ENCODE measurements around the gene KLHDC8B.

The KLHDC8B gene

DNA sequence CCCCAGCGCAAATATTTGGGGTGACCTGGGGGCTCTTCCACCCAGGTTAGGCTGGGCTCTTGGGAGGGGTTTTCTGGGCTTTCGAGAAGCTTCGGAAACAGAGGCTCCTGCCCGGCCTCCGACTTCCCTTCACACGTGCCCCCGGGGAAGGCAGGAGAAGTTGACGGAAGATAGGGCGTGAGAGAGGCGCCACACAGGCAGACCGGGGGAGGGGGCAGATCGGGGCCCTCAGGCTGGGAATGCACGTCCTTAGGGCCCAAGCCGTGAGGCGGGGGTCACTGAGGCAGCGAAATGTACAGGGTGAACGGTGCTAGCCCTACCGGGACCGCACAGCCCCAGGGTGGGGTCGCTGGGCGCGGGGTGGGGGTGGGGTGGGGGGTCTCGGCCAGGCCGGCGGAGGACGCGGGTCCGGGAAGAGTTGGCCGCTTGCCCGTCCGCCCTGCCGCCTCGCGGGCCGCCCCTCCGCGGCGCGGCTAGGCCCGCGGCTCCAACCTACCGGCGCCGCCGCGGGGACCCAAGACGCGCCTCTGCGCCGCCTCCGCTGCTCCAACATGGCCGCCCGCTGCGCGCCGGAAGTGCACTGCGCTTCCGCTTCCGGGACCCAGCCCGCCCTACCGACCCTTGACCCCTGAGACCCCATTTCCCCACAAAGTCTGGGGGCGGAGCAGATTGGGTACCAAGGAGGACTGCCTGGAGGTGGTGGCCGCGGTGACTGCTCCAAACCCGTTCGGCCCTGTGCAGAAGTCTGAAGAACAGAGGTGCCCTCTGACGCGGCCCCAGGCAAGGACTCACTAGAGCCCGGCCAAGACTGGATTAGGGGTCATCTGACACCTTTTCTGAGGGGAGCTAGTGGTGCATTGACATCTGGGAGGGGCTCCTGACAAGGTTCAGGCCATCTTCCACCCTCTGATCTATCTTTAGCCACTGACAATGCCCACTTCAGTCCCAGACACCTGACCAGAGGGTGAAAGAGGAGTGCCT is 5.3 kb upstream of the KLHDC8B start, which contains the start of gene CCDC71:
CCDC71 (minus strand) TSS at position 561 of the 981 bp plus-strand sequence. CDS start 2,123 bp downstream, outside the sequence.
- peak; percentile 95 for FAIRE-seq

DNA sequence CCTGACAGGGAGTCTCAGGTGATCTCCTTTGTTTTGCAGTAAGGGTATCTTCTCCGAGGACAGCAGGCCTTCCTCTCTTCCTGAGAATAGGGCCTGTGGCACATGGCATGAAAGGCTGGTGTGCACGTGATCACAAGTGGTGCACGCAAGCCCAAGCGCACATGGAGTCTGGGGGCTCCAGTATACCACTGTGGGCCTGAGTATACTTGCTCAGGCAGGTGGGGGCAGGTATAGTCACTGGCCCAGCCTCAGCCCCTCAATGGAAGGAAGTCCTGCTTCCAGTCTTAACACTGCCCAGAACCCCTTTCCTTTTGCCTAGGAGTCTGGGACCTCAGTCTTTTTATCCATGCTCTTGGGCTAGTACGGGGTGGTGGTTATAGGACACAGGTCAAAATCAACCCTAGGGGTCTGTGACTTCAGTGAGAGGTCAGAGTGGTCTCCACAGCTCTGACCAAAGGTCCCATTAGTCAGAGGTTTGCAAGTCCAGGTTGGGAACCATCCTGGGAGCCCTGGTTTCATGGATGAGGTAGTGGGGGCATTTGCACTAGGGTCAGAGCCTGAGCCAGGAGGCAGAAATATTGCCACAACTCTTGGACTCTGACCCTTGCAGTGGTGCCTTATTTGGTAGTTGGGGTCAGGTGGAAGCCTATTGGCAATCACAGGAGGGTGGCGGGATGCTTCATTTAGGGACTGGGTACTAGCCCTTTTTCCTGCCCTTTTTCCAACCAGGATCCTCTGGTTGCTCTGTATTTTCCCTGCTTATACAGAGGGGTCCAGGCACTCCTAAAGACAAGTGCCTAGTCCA is 4.4 kb upstream of the KLHDC8B start:
- no peak for TF ChIP-seq POLR2A (IDR thresholded peaks at IDR 0.05; ENCODE audit: low read depth, low read length)
- TF ChIP-seq PAX5 (IDR thresholded peaks at IDR 0.05; ENCODE audit: insufficient read depth, low read length, severe bottlenecking): no peak
- no peak for TF ChIP-seq POU2F2 (IDR thresholded peaks at IDR 0.05; ENCODE audit: low read depth, low read length)
- FAIRE-seq (peak; percentile 9), DNase-seq (ENCODE audit: insufficient read length, low spot score) (no peak)

More for the DNA sequence above, 5.3 kb upstream of the KLHDC8B start, which contains the start of gene CCDC71:
- peak; percentile 92 for DNase-seq (ENCODE audit: insufficient read length, low spot score)
- TF ChIP-seq PAX5 (IDR thresholded peaks at IDR 0.05; ENCODE audit: insufficient read depth, low read length, severe bottlenecking) (no peak), POLR2AphosphoS5 (IDR thresholded peaks at IDR 0.05; ENCODE audit: low read depth, low read length) (peak; percentile 74; the same call in 1 of the 2 replicates), SPI1 (IDR thresholded peaks at IDR 0.05; ENCODE audit: low read depth, low read length) (peak; percentile 43; the same call in 1 of the 2 replicates), POU2F2 (IDR thresholded peaks at IDR 0.05; ENCODE audit: low read depth, low read length) (no peak), TAF1 (IDR thresholded peaks at IDR 0.05; ENCODE audit: low read depth, low read length) (peak; percentile 52), POLR2A (IDR thresholded peaks at IDR 0.05; ENCODE audit: low read depth, low read length) (peak; percentile 74)

DNA sequence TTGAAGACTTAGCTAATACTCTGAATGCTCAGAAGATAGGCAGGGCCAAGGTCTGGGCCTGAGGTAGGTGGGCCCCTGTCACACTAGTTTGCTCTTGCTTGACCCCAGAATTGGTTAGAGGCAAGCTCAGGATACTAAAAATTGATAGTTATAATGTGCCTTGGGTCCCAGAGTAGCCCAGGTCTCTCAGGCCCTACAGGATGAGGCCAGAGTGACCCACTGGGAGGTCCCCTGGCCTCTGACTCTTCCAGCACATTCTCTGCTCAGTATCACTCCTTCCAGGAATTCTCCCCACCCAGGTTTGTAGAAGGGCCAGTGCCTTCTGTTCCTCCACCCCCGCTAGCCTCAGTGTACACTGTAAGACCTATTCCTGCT is 667 bp upstream of the KLHDC8B start:
- FAIRE-seq: no peak
- DNase-seq (ENCODE audit: insufficient read length, low spot score): no peak
- TF ChIP-seq POU2F2 (IDR thresholded peaks at IDR 0.05; ENCODE audit: low read depth, low read length) (no peak), SPI1 (IDR thresholded peaks at IDR 0.05; ENCODE audit: low read depth, low read length) (no peak), PAX5 (IDR thresholded peaks at IDR 0.05; ENCODE audit: insufficient read depth, low read length, severe bottlenecking) (no peak), TAF1 (IDR thresholded peaks at IDR 0.05; ENCODE audit: low read depth, low read length) (no peak), POLR2AphosphoS5 (IDR thresholded peaks at IDR 0.05; ENCODE audit: low read depth, low read length) (no peak), POLR2A (IDR thresholded peaks at IDR 0.05; ENCODE audit: low read depth, low read length) (no peak)

DNA sequence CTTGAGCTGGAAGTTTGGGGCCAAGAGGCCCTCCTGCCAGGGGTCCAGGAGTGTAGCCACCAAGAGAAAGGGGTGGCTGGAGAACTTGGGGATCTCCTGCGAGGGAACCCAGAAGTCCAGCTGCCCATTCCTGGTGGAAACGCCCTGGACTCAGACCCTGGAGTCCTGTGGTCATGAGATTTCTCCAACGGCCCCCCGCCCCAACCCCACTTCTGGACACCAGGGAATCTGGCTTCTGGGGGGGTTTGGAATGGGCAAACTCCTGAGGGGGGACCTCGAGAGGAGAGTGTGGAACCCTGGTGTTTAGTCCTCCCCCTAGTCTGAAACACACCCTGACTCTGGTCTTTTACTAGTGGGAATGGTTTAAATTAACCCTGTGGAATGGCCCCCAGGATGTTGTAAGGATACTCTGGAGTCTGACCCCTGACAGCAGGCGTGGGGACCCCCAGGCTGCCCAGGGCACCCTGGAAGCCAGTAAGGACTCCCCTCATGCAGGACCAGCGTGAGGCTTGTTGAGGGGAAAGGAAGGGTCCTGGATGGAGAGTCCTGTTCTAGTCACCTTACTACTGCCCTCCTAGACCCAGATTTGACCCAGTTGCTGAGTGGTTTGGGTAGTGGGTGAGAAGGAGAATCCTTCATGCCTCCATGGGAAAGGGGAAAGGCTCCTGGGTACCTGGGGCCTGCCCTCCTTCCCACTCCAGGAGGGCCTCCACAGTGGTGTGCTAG is 540 bp downstream of the KLHDC8B start:
- TF ChIP-seq POLR2AphosphoS5 (IDR thresholded peaks at IDR 0.05; ENCODE audit: low read depth, low read length) (no peak), PAX5 (IDR thresholded peaks at IDR 0.05; ENCODE audit: insufficient read depth, low read length, severe bottlenecking) (no peak)
- FAIRE-seq: no peak

DNA sequence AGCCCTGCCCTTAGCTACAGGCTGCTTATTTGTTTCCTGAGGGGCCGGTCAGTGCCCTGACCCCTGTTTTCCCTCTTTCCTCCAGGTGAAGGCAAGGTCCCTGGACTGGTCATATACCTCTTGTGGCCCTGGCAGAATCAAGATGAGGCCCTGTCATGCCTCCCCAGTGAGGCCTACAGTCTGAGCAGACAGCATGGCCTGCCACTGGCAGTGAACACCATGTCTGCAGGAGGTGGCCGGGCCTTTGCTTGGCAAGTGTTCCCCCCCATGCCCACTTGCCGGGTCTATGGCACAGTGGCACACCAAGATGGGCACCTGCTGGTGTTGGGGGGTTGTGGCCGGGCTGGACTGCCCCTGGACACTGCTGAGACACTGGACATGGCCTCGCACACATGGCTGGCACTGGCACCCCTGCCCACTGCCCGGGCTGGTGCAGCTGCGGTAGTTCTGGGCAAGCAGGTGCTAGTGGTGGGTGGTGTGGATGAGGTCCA is 1.2 kb downstream of the KLHDC8B start:
- DNase-seq (ENCODE audit: insufficient read length, low spot score) (no peak), FAIRE-seq (no peak)
- no peak for TF ChIP-seq PAX5 (IDR thresholded peaks at IDR 0.05; ENCODE audit: insufficient read depth, low read length, severe bottlenecking)
- no peak for TF ChIP-seq POU2F2 (IDR thresholded peaks at IDR 0.05; ENCODE audit: low read depth, low read length)
- TF ChIP-seq POLR2AphosphoS5 (IDR thresholded peaks at IDR 0.05; ENCODE audit: low read depth, low read length): no peak
- no peak for TF ChIP-seq SPI1 (IDR thresholded peaks at IDR 0.05; ENCODE audit: low read depth, low read length)
- no peak for TF ChIP-seq POLR2A (IDR thresholded peaks at IDR 0.05; ENCODE audit: low read depth, low read length)
- TF ChIP-seq TAF1 (IDR thresholded peaks at IDR 0.05; ENCODE audit: low read depth, low read length): no peak

More for the DNA sequence above, 540 bp downstream of the KLHDC8B start:
- no peak for DNase-seq (ENCODE audit: insufficient read length, low spot score)

DNA sequence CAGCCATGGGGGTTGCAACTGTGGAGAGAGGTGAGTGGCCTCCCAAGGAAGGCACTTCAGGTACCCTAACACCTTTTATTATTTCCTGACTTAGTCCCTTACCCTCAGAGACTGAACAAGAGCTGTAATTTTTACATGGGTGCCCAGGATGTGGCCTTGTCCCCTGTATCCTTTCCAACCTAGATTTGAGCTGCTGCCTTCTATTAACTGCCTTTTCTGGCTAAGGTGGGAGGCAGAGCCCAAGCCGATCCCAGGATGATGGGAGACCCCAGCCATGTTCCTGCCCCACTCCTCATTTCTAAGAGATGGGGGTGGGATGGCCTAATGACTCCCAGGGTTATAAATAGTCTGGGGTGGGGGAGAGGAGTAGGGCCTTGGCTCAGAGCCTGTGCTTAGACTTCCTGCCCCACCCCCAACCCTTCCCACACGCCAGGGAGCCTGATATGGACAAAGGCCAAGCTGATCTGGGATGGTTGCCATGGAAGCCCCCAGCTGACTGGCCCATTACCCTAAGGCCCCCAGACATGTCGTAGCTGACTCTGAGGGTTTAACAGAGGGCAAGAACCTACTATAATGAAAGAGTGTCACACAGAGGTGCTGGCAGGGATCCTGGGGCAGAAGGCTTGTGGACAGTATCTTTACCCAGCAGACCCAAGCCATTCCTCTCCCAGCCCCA is 1.9 kb downstream of the KLHDC8B start:
- no peak for TF ChIP-seq PAX5 (IDR thresholded peaks at IDR 0.05; ENCODE audit: insufficient read depth, low read length, severe bottlenecking)
- TF ChIP-seq POU2F2 (IDR thresholded peaks at IDR 0.05; ENCODE audit: low read depth, low read length): no peak
- no peak for TF ChIP-seq POLR2A (IDR thresholded peaks at IDR 0.05; ENCODE audit: low read depth, low read length)
- no peak for TF ChIP-seq POLR2AphosphoS5 (IDR thresholded peaks at IDR 0.05; ENCODE audit: low read depth, low read length)
- TF ChIP-seq SPI1 (IDR thresholded peaks at IDR 0.05; ENCODE audit: low read depth, low read length): no peak
- no peak for TF ChIP-seq TAF1 (IDR thresholded peaks at IDR 0.05; ENCODE audit: low read depth, low read length)
- DNase-seq (ENCODE audit: insufficient read length, low spot score) (no peak), FAIRE-seq (no peak)

DNA sequence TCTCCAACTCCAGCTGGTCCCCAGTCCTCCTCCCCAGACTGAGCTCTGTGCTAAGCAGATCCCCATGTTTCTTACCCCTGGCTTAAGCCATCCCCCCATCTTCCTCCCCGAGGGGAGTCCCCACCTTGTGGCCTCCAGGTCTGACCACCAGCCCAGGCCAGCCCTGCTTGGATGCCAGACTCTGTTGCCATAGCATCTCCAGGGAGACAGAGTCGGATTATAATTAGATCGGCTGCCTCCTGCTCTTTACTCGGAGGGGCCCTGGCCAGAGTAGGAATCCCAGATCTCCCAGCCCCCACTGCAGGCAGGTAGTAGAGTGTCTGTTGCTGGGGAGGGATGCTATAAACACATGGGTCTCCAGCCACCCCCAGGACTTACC is 2.4 kb downstream of the KLHDC8B start:
- TF ChIP-seq POU2F2 (IDR thresholded peaks at IDR 0.05; ENCODE audit: low read depth, low read length) (no peak), POLR2AphosphoS5 (IDR thresholded peaks at IDR 0.05; ENCODE audit: low read depth, low read length) (no peak), PAX5 (IDR thresholded peaks at IDR 0.05; ENCODE audit: insufficient read depth, low read length, severe bottlenecking) (no peak), POLR2A (IDR thresholded peaks at IDR 0.05; ENCODE audit: low read depth, low read length) (no peak), SPI1 (IDR thresholded peaks at IDR 0.05; ENCODE audit: low read depth, low read length) (no peak), TAF1 (IDR thresholded peaks at IDR 0.05; ENCODE audit: low read depth, low read length) (no peak)
- DNase-seq (ENCODE audit: insufficient read length, low spot score) (no peak), FAIRE-seq (no peak)

DNA sequence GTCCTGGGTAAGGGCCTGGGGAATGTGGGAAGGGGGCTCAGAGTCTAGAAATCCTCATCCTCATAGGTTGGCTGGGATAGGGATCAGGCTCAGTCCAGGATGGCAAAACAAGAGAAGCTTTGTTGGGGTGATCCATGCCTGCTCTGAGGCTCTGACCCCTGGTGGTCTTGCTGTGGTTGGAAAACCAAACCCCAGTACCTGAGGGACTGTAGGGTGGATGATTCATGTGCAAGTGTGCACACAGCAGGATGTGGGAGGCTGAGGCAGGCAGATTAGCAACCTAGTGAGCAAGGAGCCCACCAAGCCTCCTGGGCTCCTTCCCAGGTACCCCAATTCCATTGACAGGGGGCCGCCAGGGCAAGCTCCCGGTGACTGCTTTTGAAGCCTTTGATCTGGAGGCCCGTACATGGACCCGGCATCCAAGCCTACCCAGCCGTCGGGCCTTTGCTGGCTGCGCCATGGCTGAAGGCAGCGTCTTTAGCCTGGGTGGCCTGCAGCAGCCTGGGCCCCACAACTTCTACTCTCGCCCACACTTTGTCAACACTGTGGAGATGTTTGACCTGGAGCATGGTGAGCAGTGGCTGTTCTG is 3.1 kb downstream of the KLHDC8B start:
- DNase-seq (ENCODE audit: insufficient read length, low spot score) (no peak), FAIRE-seq (no peak)

More for the DNA sequence above, 3.1 kb downstream of the KLHDC8B start:
- TF ChIP-seq POLR2AphosphoS5 (IDR thresholded peaks at IDR 0.05; ENCODE audit: low read depth, low read length) (no peak), TAF1 (IDR thresholded peaks at IDR 0.05; ENCODE audit: low read depth, low read length) (no peak), SPI1 (IDR thresholded peaks at IDR 0.05; ENCODE audit: low read depth, low read length) (no peak), PAX5 (IDR thresholded peaks at IDR 0.05; ENCODE audit: insufficient read depth, low read length, severe bottlenecking) (no peak), POU2F2 (IDR thresholded peaks at IDR 0.05; ENCODE audit: low read depth, low read length) (no peak), POLR2A (IDR thresholded peaks at IDR 0.05; ENCODE audit: low read depth, low read length) (no peak)
